Activated T-cell treated with anti-CD3 and anti-CD28 coated beads, Interleukin-2, amount 50 U/mL, for 48 hours (primary cell): ENCODE data around the gene FBN3.
"Not testable (repeated sequence)": the region's sequence is repeated elsewhere in the genome, so short reads cannot be mapped to it uniquely, and the experiment has no call there.

Experiments
- DNase-seq, 2 experiments: peaks; one replicate each; pipeline ENCODE4 v3.0.0-alpha.2; 2020

Gene FBN3

DNA sequence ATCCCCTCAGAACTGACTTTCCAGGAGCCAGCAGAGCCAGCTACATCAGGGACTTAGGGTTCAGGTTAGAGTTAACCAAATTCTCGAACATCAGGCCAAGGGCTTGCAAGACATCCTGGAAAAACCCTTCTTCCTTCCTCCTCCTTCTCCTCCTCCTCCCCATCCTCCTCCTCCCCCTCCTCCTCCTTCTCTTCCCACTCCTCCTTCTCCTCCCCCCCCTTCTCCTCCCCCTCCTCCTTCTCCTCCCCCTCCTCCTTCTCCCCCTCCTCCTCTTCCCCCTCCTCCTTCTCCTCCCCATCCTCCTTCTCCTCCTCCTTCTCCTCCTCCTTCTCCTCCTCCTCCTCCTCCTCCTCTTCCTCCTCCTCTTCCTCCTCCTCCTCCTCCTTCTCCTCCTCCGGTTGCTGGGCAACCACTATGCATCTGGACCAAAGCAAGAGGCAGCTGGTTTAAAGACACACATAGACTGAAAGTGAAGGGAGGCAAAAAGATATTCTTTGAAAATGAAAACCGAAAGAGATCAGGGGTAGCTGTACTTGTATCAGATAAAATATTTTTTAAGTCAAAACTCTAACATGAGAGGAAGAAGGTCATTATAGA, 102.7 kb downstream of the FBN3 start:
- no peak for DNase-seq

DNA sequence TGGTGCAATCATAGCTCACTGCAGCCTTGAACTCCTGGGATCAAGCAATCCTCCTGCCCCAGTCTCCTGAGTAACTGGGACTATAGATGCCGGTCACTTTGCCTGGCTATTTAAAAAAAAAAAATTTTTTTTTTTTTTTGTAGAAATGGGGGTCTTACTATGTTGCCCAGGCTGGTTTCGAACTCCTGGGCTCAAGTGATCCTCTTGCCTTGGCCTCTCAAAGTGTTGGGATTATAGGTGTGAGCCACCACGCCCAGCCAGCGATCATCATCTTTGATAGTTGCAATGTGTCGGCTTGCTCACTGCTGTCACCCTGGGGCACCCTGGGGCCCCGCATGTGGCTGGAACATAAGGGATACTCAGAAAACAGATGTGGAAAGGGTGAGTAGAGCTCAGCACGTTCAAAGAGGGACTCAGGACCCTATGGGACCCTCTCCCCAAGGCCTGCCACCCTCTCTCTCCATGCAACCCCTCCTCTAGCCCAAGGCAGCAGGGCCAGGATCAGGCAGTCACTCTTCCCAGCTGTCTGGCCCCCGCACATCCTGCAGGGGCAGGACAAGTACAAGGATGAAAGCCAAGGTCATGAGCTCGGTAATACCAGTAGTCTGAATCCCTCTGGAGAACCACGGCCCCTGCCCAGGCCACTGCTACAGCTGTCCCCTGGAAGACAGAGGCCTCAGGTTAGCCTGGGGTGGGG, 103.4 kb downstream of the FBN3 start:
- no peak for DNase-seq

DNA sequence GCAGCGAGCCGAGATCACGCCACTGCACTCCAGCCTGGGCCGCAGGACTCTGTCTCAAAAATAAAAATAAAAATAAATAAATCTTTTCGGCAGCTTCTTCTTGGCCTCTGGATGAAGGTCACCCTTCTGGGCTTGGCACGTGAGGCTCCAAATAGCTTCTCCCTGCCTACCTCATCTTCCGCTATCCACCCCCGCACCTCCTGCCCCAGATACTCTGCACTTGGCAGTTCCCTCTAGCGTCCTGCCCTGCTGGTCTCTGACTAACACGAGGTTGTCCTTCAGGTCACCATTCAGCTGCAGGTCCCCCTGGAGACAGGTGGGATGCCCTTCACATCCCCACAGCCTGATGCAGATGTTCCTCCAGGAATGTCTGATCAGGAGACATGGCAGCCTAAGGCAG, 105.4 kb downstream of the FBN3 start:
- DNase-seq, result no peak

DNA sequence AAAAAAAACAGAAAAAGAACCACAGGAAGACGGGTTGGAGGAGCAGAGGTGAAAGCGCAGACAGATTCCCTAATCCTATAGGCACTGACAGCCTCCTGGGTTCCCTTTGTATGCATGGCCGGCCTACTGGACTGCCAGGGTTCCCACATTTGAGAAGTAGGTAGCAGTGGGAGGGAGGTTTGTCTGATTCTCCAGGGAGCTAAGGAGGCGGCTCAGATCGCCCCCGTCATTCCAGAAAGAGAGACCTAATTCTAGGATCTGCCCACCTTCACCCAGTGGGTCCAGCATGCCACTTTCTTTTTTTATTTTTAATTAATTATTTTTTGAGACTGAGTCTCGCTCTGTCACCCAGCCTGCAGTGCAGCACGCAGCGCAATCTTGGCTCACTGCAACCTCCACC, 106.5 kb downstream of the FBN3 start:
- DNase-seq, result no peak

DNA sequence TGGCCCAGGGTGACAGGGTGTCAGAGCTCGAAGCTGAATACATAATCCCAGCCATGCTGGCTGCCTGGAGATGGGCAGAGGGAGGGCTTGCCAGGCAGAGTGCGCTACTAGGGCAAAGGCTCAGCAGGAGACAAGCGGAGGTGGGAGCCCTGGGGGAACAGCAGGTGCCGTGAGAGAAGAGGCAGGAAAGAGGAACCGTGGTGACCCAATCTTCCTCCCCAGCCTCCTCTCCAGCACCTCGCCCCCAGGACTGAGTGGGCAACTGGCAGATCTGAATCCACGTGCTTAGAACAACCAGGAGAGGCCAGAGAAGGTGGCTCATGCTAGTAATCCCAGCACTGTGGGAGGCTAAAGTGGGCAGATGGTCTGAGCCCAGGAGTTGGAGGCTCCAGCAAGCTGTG, 107.9 kb downstream of the FBN3 start:
- no peak for DNase-seq

DNA sequence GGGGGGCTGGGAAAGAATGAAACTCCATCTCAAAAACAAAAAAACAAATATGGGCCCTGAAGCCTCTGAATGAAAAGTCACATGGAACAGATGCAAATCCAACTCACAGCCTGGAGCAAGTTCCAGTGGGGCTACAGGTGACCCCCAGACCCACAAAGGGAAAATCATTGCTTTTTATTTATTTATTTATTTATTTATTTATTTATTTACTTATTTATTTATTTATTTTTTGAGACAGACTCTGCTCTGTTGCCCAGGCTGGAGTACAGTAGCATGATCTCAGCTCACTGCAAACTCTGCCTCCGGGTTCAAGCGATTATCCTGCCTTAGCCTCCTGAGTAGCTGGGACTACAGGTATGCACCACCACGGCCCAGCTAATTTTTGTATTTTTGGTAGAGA, 110.2 kb downstream of the FBN3 start:
- DNase-seq, result no peak

DNA sequence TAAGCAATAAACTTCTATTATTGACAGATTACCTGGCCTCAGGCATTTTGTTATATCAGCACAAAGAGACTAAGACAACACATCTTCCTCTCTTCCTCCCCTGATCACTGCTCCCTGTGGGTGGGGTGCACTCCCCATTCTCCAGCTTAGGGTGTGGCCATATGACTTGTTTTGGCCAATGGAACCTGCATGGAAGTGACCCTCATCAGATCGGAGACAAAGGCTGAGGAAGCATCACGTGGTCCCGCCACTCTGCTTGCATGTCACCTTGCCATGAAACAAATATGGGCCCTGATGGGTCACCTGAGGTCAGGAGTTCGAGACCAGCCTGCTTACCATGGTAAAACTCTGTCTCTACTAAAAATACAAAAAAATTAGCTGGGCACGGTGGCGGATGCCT, 110.6 kb downstream of the FBN3 start:
- no peak for DNase-seq

DNA sequence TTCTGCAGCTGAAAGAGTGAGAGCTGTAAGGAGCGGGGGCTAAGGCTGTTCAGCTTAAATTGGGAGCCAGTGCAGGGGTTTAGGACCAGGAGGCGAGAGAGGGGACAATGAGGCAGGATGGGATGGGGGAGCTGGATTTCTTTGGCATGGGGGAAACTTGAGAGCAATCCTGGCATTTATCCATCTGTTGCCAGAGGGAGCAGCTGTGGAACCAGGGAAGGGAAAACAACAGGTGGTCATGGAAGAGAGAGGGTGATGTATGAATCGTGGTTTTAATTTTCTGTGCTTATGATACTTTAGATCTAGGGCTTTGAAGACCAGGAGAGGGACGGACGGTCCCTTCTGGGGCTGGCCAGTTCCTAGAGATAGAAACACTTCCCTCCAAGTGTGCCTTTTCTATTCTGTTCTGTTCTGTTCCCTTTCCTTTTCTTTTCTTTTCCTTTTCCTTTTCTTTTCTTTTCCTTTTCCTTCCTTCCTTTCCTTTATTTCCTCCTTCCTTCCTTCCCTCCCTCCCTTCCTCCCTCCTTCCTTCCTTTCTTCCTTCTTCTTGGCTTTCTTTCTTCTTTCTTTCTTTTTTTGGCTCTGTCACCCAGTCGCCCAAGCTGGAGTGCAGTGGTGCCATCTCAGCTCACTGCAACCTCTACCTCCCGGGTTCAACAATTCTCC, 112.8 kb downstream of the FBN3 start:
- DNase-seq, result no peak

DNA sequence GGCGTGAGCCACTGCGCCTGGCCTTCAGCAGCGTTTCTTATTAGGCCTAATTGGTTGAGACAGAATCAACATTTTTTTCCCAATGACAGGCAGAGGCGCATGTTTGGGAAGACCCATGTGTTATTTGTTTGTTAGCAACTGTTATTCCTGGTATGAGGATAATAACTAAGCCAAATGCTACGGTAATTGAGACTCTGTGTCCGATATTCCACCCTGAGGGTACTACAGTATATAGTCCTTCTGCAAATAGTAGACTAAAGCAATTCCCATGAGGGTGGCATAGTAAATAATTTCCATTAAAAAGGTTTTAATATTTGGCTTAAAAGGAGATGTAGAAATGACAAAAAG, 115.2 kb downstream of the FBN3 start:
- DNase-seq, result no peak

DNA sequence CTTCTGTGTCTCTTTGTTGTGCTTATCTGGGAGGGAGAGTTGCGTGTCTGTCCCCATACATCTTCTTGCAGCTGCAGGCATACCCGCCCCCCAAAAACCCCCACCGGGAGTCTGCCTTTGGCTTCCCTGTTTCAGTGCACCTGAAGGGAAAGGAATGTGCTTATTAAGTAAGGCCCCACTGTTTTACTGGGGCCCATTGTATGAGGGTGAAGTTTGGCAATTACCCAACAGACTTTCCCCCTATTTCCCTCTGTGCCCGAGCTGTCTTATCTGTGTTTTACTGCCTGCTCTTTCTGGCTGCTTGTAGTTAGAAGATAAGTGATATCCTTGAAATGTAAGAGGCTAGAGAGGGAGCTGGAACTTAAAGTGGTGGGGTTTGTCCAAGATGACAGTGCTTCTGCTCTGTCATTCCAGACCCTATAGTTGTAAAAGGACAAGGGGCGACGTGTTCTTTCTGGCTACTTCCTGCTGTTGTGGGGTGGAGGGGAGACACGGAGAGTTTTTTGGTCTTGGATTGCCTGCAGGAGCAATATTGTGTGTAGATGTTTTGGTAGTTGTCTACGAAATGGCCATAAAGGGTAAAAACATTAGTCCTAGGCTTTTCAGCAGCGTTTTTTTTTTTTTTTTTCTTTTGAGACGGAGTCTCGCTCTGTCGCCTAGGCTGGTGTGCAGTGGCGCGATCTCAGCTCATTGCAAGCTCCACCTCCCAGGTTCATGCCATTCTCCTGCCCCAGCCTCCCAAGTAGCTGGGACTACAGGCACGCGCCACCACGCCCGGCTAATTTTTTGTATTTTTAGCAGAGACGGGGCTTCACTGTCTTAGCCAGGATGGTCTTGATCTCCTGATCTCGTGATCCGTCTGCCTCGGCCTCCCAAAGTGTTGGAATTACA, 115.9 kb downstream of the FBN3 start:
- DNase-seq, result not testable (repeated sequence)

DNA sequence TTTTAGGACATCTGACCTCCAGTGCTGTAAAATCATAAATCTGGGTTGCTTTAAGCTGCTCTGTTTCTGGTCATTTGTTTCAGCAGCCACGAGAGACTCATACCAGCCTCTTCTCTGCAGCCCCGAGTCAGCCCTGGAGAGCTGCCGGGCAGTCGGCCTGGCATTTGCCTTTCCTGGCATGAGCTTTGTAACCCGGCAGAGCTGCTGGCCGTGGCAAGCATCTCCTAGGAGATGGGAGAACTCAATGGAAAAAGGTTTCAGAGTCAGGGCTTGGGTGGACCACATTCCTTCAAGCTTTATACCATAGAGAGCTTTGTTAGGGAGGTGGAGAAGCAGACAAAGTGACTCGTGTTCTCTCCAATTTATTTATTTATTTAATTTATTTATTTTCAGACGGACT, 118.4 kb downstream of the FBN3 start:
- no peak for DNase-seq

DNA sequence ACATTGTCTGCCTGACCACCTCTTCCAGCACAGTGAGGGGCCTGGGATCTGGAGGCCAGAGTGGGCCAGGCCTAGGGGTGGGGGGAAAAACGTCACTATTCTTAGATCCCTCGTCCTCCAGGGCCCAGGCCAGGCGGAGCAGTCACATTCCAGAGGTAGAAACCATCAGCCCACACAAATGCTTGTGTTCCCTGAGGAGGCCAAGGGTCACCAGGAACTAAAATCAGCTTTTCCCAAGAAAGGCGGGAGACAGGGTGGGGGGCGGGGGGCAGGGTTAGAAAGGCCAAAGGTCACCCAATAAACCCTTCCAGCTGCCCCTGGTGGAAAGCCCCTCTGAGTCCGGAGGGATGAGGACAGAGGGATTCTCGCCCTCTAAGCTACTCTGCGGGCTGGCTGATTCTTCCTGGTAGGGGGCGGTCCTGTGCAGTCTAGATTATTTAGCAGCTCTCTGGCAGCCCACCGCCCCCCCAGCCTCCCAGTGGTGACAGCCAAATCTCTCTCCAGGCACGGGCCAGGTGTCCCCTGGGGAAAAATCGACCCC, 120.4 kb downstream of the FBN3 start:
- DNase-seq, result no peak

DNA sequence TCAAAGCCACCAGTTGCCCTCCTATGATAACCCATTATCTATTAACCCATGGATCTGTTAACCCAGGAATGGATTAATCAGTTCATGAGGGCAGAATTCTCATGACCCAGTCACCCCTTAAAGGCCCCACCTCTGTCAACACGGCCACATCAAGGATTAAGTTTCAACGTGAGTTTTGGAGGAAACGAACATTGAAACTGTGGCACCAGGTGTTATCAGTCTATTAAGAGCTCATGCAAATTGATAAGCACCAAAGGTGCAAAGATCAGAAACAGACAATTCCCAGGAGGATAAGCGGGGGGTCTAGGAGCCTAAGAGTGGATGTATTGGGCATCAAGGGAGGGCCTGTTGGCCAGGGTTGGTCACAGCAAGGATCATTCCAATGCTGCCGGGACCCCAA, 124.1 kb downstream of the FBN3 start:
- DNase-seq, result no peak

DNA sequence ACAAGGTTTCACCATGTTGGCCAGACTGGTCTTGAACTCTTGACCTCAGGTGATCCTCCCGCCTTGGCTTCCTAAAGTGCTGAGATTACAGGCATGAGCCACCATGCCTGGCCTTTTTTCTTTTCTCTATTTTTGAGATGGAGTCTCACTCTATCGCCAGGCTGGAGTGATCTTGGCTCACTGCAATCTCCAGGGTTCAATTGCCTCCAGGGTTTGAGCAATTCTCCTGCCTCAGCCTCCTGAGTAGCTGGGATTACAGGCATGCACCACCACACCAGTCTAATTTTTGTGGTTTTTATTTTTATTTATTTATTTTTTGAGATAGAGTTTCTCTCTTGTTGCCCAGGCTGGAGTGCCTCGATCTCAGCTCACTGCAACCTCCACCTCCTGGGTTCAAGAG, 125.1 kb downstream of the FBN3 start:
- not testable (repeated sequence) for DNase-seq

DNA sequence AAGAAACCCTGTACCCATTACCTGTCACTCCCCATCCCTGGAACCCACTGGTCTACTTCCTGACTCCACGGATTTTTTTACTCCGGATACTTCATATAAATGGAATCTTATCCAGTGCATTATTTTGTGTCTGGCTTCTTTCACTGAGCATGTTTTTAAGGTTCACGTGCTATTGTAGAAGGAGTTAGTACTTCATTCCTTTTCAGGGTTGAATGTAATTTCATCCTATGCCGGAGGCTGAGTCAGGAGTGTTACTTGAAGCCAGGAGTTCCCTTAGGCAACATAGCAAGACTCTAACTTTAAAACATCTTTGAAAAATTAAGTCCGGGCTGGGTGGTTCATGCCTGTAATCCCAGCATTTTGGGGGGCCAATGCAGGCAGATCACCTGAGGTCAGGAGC, 126.0 kb downstream of the FBN3 start:
- DNase-seq, result no peak

DNA sequence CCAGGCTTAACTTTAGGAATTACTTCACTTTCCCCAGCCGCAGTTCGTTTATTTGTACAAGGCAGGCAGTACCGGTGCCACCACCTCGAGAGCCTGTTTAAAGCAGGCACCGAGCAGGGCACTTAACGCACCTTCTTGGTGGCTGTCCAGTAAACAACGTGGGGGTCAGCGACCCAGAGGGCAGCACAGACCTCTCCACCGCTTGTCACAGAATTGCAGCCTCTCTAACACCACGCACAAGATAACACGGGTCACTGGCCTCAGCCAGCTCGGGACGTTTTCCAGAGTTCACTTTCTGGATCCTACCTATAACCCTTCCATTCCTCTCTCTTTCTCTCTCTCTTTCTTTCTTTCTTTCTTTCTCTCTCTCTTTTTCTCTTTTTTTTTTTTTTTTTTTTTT, 127.1 kb downstream of the FBN3 start:
- DNase-seq, result no peak

DNA sequence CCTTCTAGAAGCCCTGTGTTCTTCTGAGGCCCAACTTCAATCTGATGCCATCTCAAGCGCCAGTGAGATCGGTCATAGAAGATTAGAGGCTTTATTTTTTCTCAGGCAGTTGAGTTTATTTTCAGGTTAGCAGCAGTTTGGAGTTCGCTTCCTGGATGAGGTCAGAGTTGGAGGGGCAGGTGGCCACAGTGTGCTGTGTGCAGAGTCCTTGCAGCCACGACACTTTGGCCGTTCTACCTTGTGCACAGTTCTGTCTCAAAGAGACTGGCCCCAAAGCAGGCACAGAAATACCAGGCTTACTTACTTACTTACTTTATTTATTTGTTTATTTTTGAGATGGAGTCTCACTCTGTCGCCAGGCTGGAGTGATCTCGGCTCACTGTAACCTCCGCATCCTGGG, 128.0 kb downstream of the FBN3 start:
- DNase-seq, result no peak

DNA sequence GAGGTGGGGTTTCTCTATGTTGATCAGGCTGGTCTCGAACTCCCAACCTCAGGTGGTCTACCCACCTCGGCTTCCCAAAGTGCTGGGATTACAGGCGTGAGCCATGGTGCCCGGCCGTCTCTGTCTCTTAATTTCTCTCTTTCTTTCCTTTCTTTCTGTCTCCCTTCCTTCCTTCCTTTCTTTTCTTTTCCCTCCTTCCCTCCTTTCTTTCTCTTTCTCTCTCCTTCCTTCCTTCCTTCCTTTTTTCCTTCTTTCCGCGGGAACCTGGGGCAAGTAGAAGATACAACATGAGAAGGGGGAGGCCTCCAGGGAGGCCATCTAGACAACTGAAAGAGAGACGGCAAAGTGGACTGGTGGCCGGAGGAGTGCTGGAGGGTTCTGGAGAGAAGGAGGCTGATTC, 128.7 kb downstream of the FBN3 start:
- DNase-seq, result no peak

DNA sequence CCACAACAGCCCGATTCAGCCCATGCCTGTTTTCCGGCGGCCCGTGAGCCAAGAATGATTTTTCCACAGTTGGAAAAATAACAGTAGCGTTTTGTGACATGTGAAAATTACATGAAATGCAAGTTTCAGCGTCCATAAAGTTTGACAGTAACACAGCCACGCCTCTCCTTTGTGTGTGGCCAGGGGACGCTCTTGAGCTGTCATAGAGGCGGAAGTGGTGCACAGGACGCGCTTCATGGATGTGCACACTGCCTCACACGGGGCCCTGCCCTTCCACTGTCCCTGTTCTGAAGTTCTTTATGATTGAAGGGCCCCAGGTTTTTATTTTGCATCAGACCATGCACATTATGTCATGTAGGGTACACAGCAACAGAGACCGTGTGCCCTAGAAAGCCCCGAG, 131.6 kb downstream of the FBN3 start:
- DNase-seq, result peak; percentile 32 to 43
